MM.1S (cell line): ENCODE data around the gene PLS1.

Experiments used
- DNase-seq: peaks from one replicate; pipeline ENCODE4 v3.0.0-alpha.2; 2015
- H2AFZ ChIP-seq: fragments of 300-600 bp; sonication (generic); 2 replicates; pipeline ENCODE4 v1.6.0; 2016; ENCODE audit warnings: antibody characterized with exemption, low read length
- H3F3A ChIP-seq: fragments of 300-600 bp; sonication (generic); 2 replicates; pipeline ENCODE4 v1.6.1; 2016; ENCODE audit warnings: mild to moderate bottlenecking, antibody characterized with exemption, low read length, moderate library complexity, mixed read lengths; ENCODE audit not compliant: insufficient read depth
- H3K27ac ChIP-seq: fragments of 300-600 bp; sonication (generic); 2 replicates; pipeline ENCODE4 v1.5.1; 2016; ENCODE audit warnings: mild to moderate bottlenecking, low read length
- H3K27me3 ChIP-seq: fragments of 300-600 bp; sonication (generic); replicated peaks from 2 replicates; pipeline ENCODE4 v1.6.0; 2016; ENCODE audit warnings: low read length; ENCODE audit not compliant: insufficient read depth
- H3K36me3 ChIP-seq: fragments of 300-600 bp; sonication (generic); replicated peaks from 2 replicates; pipeline ENCODE4 v1.6.1; 2016; ENCODE audit warnings: mild to moderate bottlenecking, low read length, mixed read lengths; ENCODE audit not compliant: insufficient read depth
- H3K4me1 ChIP-seq: fragments of 300-600 bp; sonication (generic); 2 replicates; pipeline ENCODE4 v1.6.1; 2016; ENCODE audit warnings: low read length, mixed read lengths
- H3K4me2 ChIP-seq: fragments of 300-600 bp; sonication (generic); 2 replicates; pipeline ENCODE4 v1.6.0; 2016; ENCODE audit warnings: low read depth, low read length
- H3K4me3 ChIP-seq: fragments of 300-600 bp; sonication (generic); 2 replicates; pipeline ENCODE4 v1.5.1; 2016; ENCODE audit warnings: low read length, mixed read lengths
- H3K79me2 ChIP-seq: fragments of 300-600 bp; sonication (generic); 2 replicates; pipeline ENCODE4 v1.6.1; 2016; ENCODE audit warnings: mixed run types, low read length, mixed read lengths
- H3K9ac ChIP-seq: fragments of 300-600 bp; sonication (generic); 2 replicates; pipeline ENCODE4 v1.6.1; 2016; ENCODE audit warnings: low read length, mixed read lengths
- H3K9me2 ChIP-seq: fragments of 300-600 bp; sonication (generic); replicated peaks from 2 replicates; pipeline ENCODE4 v1.6.1; 2016; ENCODE audit warnings: mild to moderate bottlenecking, low read length, mixed read lengths; ENCODE audit not compliant: insufficient read depth
- H3K9me3 ChIP-seq: fragments of 300-600 bp; sonication (generic); replicated peaks from 2 replicates; pipeline ENCODE4 v1.6.1; 2016; ENCODE audit warnings: mild to moderate bottlenecking, low read length, mixed read lengths; ENCODE audit not compliant: insufficient read depth
- H4K20me1 ChIP-seq: fragments of 300-600 bp; sonication (generic); 2 replicates; pipeline ENCODE4 v1.6.1; 2016; ENCODE audit warnings: mild to moderate bottlenecking, low read length, moderate library complexity, mixed read lengths; ENCODE audit not compliant: insufficient read depth
- CTCF ChIP-seq: fragments of 300-600 bp; sonication (generic); IDR thresholded peaks from 2 replicates; pipeline ENCODE4 v1.5.1; 2016; ENCODE audit warnings: antibody characterized with exemption, low read length, mixed read lengths
- EZH2 ChIP-seq: fragments of 300-600 bp; sonication (generic); optimal IDR thresholded peaks from 2 replicates; pipeline ENCODE3; 2017; ENCODE audit warnings: low read depth, mild to moderate bottlenecking, antibody characterized with exemption, low read length, mixed read lengths
- EZH2phosphoT487 ChIP-seq: fragments of 300-600 bp; sonication (generic); IDR thresholded peaks from 2 replicates; pipeline ENCODE4 v1.6.1; 2018; ENCODE audit warnings: antibody characterized with exemption, low read length

The PLS1 gene

DNA sequence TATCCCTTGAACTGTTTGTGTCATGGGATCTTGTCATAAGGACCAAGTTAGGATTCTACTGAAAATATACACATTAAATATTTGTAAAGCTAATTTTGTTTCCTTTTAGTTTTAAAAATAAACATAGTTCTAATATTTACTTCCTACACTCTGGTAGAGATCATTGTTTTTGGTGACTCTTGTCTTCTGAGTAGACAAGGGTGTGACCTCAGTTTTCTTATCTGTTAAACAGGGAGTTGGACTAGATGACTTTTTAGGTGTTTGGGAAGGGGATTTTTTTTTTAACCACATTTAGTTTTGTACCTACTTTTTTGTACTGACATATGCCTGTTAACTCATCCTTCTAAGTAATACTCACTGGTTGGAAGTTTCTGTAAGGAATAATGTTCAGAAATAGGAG is 30.8 kb downstream of the PLS1 start:
- no peak for DNase-seq
- H3K4me1 ChIP-seq = no peaks in the 10 kb centered on the region
- H3K9ac ChIP-seq = no peak overlapping the region
- no peaks in the 10 kb centered on the region for H3K36me3 ChIP-seq
- H3K79me2 ChIP-seq = no peaks in the 10 kb centered on the region
- TF ChIP-seq EZH2 = no peak
- no peak for TF ChIP-seq EZH2phosphoT487
- no peak for TF ChIP-seq CTCF
- no peaks in the 10 kb centered on the region for H3K9me2 ChIP-seq
- H3K27me3 ChIP-seq = no peaks in the 10 kb centered on the region
- H4K20me1 ChIP-seq = no peaks in the 10 kb centered on the region
- no peak overlapping the region for H3K4me2 ChIP-seq
- H3K9me3 ChIP-seq = no peaks in the 10 kb centered on the region
- no peaks in the 10 kb centered on the region for H3F3A ChIP-seq
- H3K4me3 ChIP-seq = no peak overlapping the region
- no peak overlapping the region for H3K27ac ChIP-seq
- H2AFZ ChIP-seq = no peak overlapping the region

DNA sequence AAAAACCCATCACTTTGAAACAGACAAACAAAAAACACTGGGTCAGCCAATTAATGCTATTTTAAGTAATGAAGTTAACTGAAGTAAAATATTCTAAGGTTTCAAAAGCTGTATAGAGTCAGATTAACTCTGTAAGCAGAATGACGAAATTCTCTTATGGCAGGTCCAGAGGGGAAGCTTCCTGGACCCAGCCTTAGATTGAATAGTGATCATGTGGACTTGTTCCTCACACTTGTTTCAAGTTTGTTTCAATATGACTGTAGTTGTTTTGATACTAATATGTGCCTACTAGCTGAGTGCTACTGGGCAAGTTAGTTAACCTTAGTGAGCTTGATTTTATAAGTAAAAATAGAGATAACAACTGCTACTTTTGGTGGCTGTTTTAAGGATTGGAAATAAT is 32.6 kb downstream of the PLS1 start:
- H2AFZ ChIP-seq = no peak overlapping the region
- H3K9me2 ChIP-seq = no peaks in the 10 kb centered on the region
- no peak overlapping the region for H3K9ac ChIP-seq
- H3K9me3 ChIP-seq = no peaks in the 10 kb centered on the region
- DNase-seq = no peak
- H3K36me3 ChIP-seq = no peaks in the 10 kb centered on the region
- no peaks in the 10 kb centered on the region for H3K4me1 ChIP-seq
- no peak overlapping the region for H3K4me3 ChIP-seq
- H4K20me1 ChIP-seq = no peaks in the 10 kb centered on the region
- TF ChIP-seq CTCF = no peak
- TF ChIP-seq EZH2 = no peak
- TF ChIP-seq EZH2phosphoT487 = no peak
- H3K27ac ChIP-seq = no peak overlapping the region
- no peaks in the 10 kb centered on the region for H3K27me3 ChIP-seq
- no peak overlapping the region for H3K4me2 ChIP-seq
- no peaks in the 10 kb centered on the region for H3K79me2 ChIP-seq
- no peaks in the 10 kb centered on the region for H3F3A ChIP-seq

DNA sequence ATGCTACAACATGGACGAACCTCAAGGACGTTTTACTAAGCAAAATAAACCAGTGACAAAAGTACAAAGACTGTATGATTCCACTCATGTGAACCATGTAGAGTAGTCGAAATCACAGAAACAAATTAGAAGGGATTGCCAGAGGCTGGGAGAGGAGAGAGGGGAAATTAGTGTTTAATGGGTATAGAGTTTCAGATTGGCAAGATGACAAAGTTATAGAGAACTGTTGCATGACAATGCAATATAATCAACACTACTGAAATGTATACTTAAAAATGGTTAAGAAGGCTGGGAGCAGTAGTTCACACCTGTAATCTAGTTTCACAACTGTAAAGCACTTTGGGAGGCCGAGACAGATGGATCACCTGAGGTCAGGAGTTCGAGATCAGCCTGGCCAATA is 36.9 kb downstream of the PLS1 start:
- H3K79me2 ChIP-seq = no peaks in the 10 kb centered on the region
- TF ChIP-seq EZH2 (no peak), EZH2phosphoT487 (no peak), CTCF (no peak)
- H3F3A ChIP-seq = no peaks in the 10 kb centered on the region
- H3K36me3 ChIP-seq = no peaks in the 10 kb centered on the region
- H2AFZ ChIP-seq = no peak overlapping the region
- no peaks in the 10 kb centered on the region for H3K27me3 ChIP-seq
- DNase-seq = no peak
- H3K9me2 ChIP-seq = no peaks in the 10 kb centered on the region
- H3K9me3 ChIP-seq = no peaks in the 10 kb centered on the region
- no peak overlapping the region for H3K4me3 ChIP-seq
- H4K20me1 ChIP-seq = no peaks in the 10 kb centered on the region
- no peak overlapping the region for H3K9ac ChIP-seq
- no peaks in the 10 kb centered on the region for H3K4me1 ChIP-seq
- H3K27ac ChIP-seq = no peak overlapping the region
- H3K4me2 ChIP-seq = no peak overlapping the region
